Midbrain (tissue), 1 donor: ENCODE results near the gene ARHGEF16.

Experiments used
- DNase-seq: peaks from one replicate; lab custom pipeline; 2025; lab: John Stamatoyannopoulos, UW

Gene ARHGEF16

GRCh38 chr1:3468236-3469103 lies 14.0 kb downstream of the ARHGEF16 start:
- DNase-seq = no peak

GRCh38 chr1:3469104-3469848 lies 14.8 kb downstream of the ARHGEF16 start:
- DNase-seq = no peak

- no peak for DNase-seq
Observed at GRCh38 chr1:3469849-3470649, 15.6 kb downstream of the ARHGEF16 start.

- DNase-seq = no peak
Observed at GRCh38 chr1:3470650-3471355, 16.3 kb downstream of the ARHGEF16 start.

GRCh38 chr1:3471356-3472087 lies 17.1 kb downstream of the ARHGEF16 start:
- peak; percentile 36 for DNase-seq

- no peak for DNase-seq
Observed at GRCh38 chr1:3472088-3472850, 17.8 kb downstream of the ARHGEF16 start.

- no peak for DNase-seq
Observed at GRCh38 chr1:3472906-3473305, 18.4 kb downstream of the ARHGEF16 start.

GRCh38 chr1:3473381-3473844 lies 18.9 kb downstream of the ARHGEF16 start:
- DNase-seq = peak; percentile 8

GRCh38 chr1:3474016-3474415 lies 19.6 kb downstream of the ARHGEF16 start:
- no peak for DNase-seq

- no peak for DNase-seq
Observed at GRCh38 chr1:3474421-3474820, 20.0 kb downstream of the ARHGEF16 start.

GRCh38 chr1:3475839-3476573 lies 21.5 kb downstream of the ARHGEF16 start:
- no peak for DNase-seq

- DNase-seq = no peak
Observed at GRCh38 chr1:3476666-3477065, 22.2 kb downstream of the ARHGEF16 start.

- no peak for DNase-seq
Observed at GRCh38 chr1:3477241-3477995, 23.0 kb downstream of the ARHGEF16 start.

- DNase-seq = no peak
Observed at GRCh38 chr1:3478187-3478586, 23.7 kb downstream of the ARHGEF16 start.

- DNase-seq = no peak
Observed at GRCh38 chr1:3479511-3480368, 25.3 kb downstream of the ARHGEF16 start.

GRCh38 chr1:3480369-3480719 lies 25.9 kb downstream of the ARHGEF16 start:
- DNase-seq = no peak

- no peak for DNase-seq
Observed at GRCh38 chr1:3481046-3481445, 26.6 kb downstream of the ARHGEF16 start.
